ENCODE measurements around the gene RHOG. TPM values are rescaled to one million over a fixed set of nuclear protein-coding genes. Genes with fewer than 3 reads are reported as not detected.

RHOG gene
- total and polyA plus RNA-seq, 4 experiments from 2014 or later: 99.4 to 228 (median 114) TPM

DNA sequence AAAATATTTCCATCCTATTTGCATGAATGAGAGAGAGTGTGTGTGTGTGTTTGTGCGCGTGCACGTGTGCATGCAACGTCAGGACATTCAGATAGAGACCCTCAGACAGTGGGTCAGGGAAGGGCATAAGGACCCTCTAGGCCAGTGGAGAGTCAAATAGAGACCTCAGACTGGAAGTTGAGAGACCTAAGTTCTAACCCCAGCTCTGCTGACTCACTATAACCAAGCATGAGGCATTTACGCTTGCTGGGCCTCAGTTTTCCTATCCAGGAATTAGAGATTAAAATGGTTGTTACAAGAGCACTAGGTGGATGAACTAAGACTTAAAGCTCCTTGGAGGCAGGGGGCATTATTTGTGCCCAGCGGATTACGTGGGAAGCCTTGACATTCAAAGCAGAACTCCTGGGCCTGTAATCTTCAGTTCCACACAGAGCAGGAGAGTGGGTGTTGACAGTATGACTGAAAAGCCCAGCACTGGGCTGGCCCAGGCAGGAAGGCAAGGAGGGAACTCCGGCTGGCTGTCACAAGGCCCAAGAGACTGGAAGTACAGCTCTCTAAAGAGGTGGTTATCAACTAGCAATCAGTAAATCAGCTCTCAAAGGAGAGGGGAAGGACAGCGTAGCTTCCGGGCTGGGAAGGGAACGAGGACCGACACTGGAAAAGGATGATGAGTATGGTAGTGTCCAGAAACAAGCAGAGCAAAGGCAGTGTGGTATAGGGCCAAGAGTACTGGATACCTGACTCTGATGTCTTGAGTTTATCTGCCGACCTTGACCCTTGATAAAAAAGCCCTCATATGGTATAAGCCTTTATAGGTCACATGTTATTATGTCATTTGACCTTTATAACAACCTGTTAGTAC lies 9.2 kb downstream of the RHOG start:
- Mint-ChIP-seq H3K27ac (peak overlapping the region; percentile 83 to 99 (median 94)), H3K4me1 (peaks cover 58 to 84% (median 71%) of the 10 kb centered on the region in 4 donors), H3K27me3 (no peaks in the 10 kb centered on the region), H3K9me3 (peaks cover 0 to 1% (median 0%) of the 10 kb centered on the region in 8 donors), H3K4me3 (peak overlapping the region; percentile 56 to 84 (median 70)), H3K36me3 (peaks cover 45 to 79% of the 10 kb centered on the region in 2 donors)
- Histone ChIP-seq H3K4me3 (ENCODE audit: low read length in 2 of 2) (no peak overlapping the region), H3K9me3 (ENCODE audit: control insufficient read depth in 1 of 2, low read length in 2 of 2) (no peaks in the 10 kb centered on the region), H3K27ac (ENCODE audit: low read depth, low read length) (peak overlapping the region; percentile 51), H3K36me3 (ENCODE audit: insufficient read depth, low read length) (peaks cover 40% of the 10 kb centered on the region), H3K27me3 (ENCODE audit: insufficient read depth, low read length) (no peaks in the 10 kb centered on the region), H3K4me1 (ENCODE audit: insufficient read depth, low read length) (peaks cover 67% of the 10 kb centered on the region)
- intact Hi-C loops (cut with micrococcal nuclease): loop anchor here (1.0 kb wide), 1 partner anchor 10 kb away; no protein-coding TSS in a partner anchor
- ChIA-PET POLR2A (ENCODE audit: partially characterized antibody) (interaction anchor here (1.0 to 14.8 kb wide), 5 partner anchors 9 to 232 kb away, joined by 3 to 659 read pairs (median 66); partner anchors contain the start of genes PGAP2, RHOG and STIM1), CTCF (ENCODE audit: partially characterized antibody) (interaction anchor here (1.3 to 25.8 kb wide), 6 partner anchors 8 to 234 kb away, joined by 4 to 934 read pairs (median 31); partner anchors contain the start of genes PGAP2, RHOG and STIM1)
- no peak for DNase-seq

DNA sequence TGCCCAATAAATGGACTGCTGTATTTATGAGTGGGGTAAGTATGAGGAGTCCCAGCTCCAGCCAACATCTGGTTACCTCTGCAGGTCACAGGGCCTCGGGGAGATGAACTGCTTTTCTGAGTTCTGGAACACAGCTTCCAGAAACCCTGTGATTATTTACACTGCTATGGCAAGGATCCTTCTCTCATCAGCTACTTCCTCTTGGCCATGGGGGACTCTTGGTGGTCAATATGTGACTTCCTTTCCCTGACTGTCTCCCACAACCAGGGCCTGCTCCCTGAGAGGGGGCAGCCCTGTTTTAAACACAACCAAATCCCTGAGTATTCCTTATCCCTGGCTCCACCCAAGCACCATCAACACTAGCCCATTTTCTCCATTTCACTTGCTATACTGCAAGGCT lies 10.0 kb downstream of the RHOG start:
- no peak for DNase-seq
- H3K27ac Mint-ChIP-seq: peak overlapping the region; percentile 85 to 99 (median 94)
- Histone ChIP-seq H3K9me3 (ENCODE audit: control insufficient read depth in 1 of 2, low read length in 2 of 2) (no peaks in the 10 kb centered on the region), H3K4me1 (ENCODE audit: insufficient read depth, low read length) (peaks cover 60% of the 10 kb centered on the region), H3K27me3 (ENCODE audit: insufficient read depth, low read length) (no peaks in the 10 kb centered on the region), H3K36me3 (ENCODE audit: insufficient read depth, low read length) (peaks cover 49% of the 10 kb centered on the region), H3K4me3 (ENCODE audit: low read length in 2 of 2) (no peak overlapping the region), H3K27ac (ENCODE audit: low read depth, low read length) (peak overlapping the region; percentile 51)
- ChIA-PET CTCF (ENCODE audit: partially characterized antibody) (interaction anchor here (1.3 to 25.8 kb wide), 6 partner anchors 7 to 242 kb away, joined by 4 to 934 read pairs (median 31); partner anchors contain the start of genes PGAP2, RHOG and STIM1), POLR2A (ENCODE audit: partially characterized antibody) (interaction anchor here (1.3 to 14.8 kb wide), 5 partner anchors 8 to 233 kb away, joined by 3 to 659 read pairs (median 66); partner anchors contain the start of genes RHOG and STIM1)
- H3K27me3 Mint-ChIP-seq: no peaks in the 10 kb centered on the region
- H3K4me3 Mint-ChIP-seq: peak overlapping the region in 4 of 8 donors; percentile 1 to 84 (median 42)
- H3K36me3 Mint-ChIP-seq: peaks cover 50 to 88% of the 10 kb centered on the region in 2 donors
- intact Hi-C loops (cut with micrococcal nuclease): no loop called here
- peaks cover 0 to 1% (median 0%) of the 10 kb centered on the region in 8 donors for H3K9me3 Mint-ChIP-seq
- H3K4me1 Mint-ChIP-seq: peaks cover 60 to 83% (median 71%) of the 10 kb centered on the region in 4 donors

- Histone ChIP-seq H3K36me3 (ENCODE audit: insufficient read depth, low read length) (peaks cover 55% of the 10 kb centered on the region), H3K9me3 (ENCODE audit: control insufficient read depth in 1 of 2, low read length in 2 of 2) (no peaks in the 10 kb centered on the region), H3K27me3 (ENCODE audit: insufficient read depth, low read length) (no peaks in the 10 kb centered on the region), H3K4me3 (ENCODE audit: low read length in 2 of 2) (no peak overlapping the region), H3K4me1 (ENCODE audit: insufficient read depth, low read length) (peaks cover 60% of the 10 kb centered on the region), H3K27ac (ENCODE audit: low read depth, low read length) (peak overlapping the region; percentile 22)
- intact Hi-C loops (cut with micrococcal nuclease): no loop called here
- peak overlapping the region; percentile 29 to 99 (median 58) for H3K27ac Mint-ChIP-seq
- H3K4me3 Mint-ChIP-seq: no peak overlapping the region
- no peak for DNase-seq
- CTCF ChIA-PET (ENCODE audit: partially characterized antibody): interaction anchor here (1.3 to 17.8 kb wide), 4 partner anchors 9 to 243 kb away, joined by 4 to 514 read pairs (median 31); partner anchors contain the start of genes PGAP2, RHOG and STIM1
- H3K4me1 Mint-ChIP-seq: peaks cover 57 to 81% (median 68%) of the 10 kb centered on the region in 4 donors
- H3K36me3 Mint-ChIP-seq: peaks cover 44 to 82% of the 10 kb centered on the region in 2 donors
- H3K9me3 Mint-ChIP-seq: no peaks in the 10 kb centered on the region
- POLR2A ChIA-PET (ENCODE audit: partially characterized antibody): interaction anchor here (1.3 to 14.3 kb wide), 5 partner anchors 8 to 234 kb away, joined by 3 to 221 read pairs (median 3); partner anchors contain the start of gene RHOG
- no peaks in the 10 kb centered on the region for H3K27me3 Mint-ChIP-seq
These were observed 10.7 kb downstream of the RHOG start for GRCh38 chr11:3830088-3830487.

DNA sequence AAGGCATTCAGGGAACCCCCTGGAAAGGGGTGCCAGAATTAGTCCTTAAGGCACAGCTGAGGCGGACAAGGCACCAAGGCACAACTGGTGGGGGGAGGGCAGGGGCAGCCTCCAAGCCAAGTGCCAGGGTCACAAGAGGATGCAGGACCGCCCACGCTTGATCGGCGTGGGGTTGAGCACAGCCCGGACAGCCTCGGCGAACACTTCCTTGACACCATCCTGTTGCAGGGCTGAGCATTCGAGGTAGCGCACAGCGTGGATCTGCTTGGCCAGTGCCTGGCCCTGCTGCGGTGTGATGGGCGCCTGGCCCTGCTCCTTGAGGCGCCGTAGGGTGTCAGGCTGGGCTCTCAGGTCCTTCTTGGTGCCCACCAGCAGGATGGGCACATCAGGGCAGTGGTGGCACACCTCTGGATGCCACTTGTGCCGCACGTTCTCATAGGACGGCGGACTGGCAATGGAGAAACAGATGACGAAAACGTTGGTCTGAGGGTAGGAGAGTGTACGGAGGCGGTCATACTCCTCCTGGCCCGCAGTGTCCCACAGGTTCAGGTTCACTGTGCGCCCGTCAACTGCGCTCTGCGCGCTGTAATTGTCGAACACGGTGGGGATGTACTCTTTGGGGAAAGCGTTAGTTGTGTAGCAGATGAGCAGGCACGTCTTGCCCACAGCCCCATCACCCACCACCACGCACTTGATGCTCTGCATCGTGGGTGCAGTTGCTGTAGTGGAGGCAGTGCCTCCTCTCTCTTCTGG lies 13.1 kb downstream of the RHOG start:
- no peaks in the 10 kb centered on the region for H3K27me3 ChIP-seq (ENCODE audit: insufficient read depth, low read length)
- Mint-ChIP-seq H3K9me3 (no peaks in the 10 kb centered on the region), H3K27ac (peak overlapping the region in 4 of 7 donors; percentile 42 to 89 (median 61)), H3K27me3 (no peaks in the 10 kb centered on the region), H3K36me3 (peaks cover 36 to 68% of the 10 kb centered on the region in 2 donors), H3K4me1 (peaks cover 44 to 72% (median 55%) of the 10 kb centered on the region in 4 donors), H3K4me3 (no peak overlapping the region)
- peaks cover 55% of the 10 kb centered on the region for H3K36me3 ChIP-seq (ENCODE audit: insufficient read depth, low read length)
- no peaks in the 10 kb centered on the region for H3K9me3 ChIP-seq (ENCODE audit: control insufficient read depth in 1 of 2, low read length in 2 of 2)
- no peak for DNase-seq
- peaks cover 46% of the 10 kb centered on the region for H3K4me1 ChIP-seq (ENCODE audit: insufficient read depth, low read length)
- ChIA-PET CTCF (ENCODE audit: partially characterized antibody) (interaction anchor here (1.1 to 6.4 kb wide), 6 partner anchors 10 to 245 kb away, joined by 3 to 151 read pairs (median 19); partner anchors contain the start of gene RHOG), POLR2A (ENCODE audit: partially characterized antibody) (interaction anchor here (1.2 to 12.0 kb wide), 3 partner anchors 10 to 17 kb away, joined by 4 to 221 read pairs (median 66); partner anchors contain the start of gene RHOG)
- H3K4me3 ChIP-seq (ENCODE audit: low read length in 2 of 2): no peak overlapping the region
- H3K27ac ChIP-seq (ENCODE audit: low read depth, low read length): no peak overlapping the region
- intact Hi-C loops (cut with micrococcal nuclease): no loop called here

DNA sequence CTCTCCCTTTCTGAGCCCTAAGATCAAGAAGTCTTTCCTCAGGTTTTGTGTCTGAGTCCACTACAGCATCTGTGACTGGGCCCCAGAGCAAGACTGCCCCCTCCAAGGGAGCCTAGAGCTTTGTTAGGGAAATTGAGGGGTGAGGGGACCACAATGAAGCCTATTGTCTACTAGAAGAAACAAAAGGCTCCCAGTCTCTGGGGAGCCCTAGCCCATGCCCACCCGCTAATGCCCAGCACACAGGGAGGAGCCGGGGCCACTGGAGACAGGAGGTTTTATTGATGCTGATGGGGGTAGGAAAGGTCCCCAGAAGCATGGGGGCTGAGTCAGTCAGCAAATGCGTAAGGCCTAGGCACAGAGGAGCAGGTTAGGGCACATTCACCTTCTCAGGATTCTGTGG lies 14.0 kb downstream of the RHOG start:
- ChIA-PET POLR2A (ENCODE audit: partially characterized antibody) (interaction anchor here (2.8 to 12.0 kb wide), 2 partner anchors 11 to 28 kb away, joined by 15 to 221 read pairs; partner anchors contain the start of genes RHOG and STIM1), CTCF (ENCODE audit: partially characterized antibody) (interaction anchor here (1.4 to 5.9 kb wide), 4 partner anchors 9 to 246 kb away, joined by 3 to 151 read pairs (median 19); partner anchors contain the start of gene RHOG)
- no peaks in the 10 kb centered on the region for H3K9me3 ChIP-seq (ENCODE audit: control insufficient read depth in 1 of 2, low read length in 2 of 2)
- no peak for DNase-seq
- intact Hi-C loops (cut with micrococcal nuclease): no loop called here
- peak overlapping the region; percentile 22 for H3K27ac ChIP-seq (ENCODE audit: low read depth, low read length)
- Mint-ChIP-seq H3K4me3 (no peak overlapping the region), H3K4me1 (peaks cover 35 to 63% (median 47%) of the 10 kb centered on the region in 4 donors), H3K27ac (peak overlapping the region; percentile 59 to 94 (median 82)), H3K27me3 (no peaks in the 10 kb centered on the region), H3K36me3 (peaks cover 33 to 60% of the 10 kb centered on the region in 2 donors), H3K9me3 (no peaks in the 10 kb centered on the region)
- peaks cover 37% of the 10 kb centered on the region for H3K4me1 ChIP-seq (ENCODE audit: insufficient read depth, low read length)
- no peaks in the 10 kb centered on the region for H3K27me3 ChIP-seq (ENCODE audit: insufficient read depth, low read length)
- H3K36me3 ChIP-seq (ENCODE audit: insufficient read depth, low read length): peaks cover 53% of the 10 kb centered on the region
- no peak overlapping the region for H3K4me3 ChIP-seq (ENCODE audit: low read length in 2 of 2)

DNA sequence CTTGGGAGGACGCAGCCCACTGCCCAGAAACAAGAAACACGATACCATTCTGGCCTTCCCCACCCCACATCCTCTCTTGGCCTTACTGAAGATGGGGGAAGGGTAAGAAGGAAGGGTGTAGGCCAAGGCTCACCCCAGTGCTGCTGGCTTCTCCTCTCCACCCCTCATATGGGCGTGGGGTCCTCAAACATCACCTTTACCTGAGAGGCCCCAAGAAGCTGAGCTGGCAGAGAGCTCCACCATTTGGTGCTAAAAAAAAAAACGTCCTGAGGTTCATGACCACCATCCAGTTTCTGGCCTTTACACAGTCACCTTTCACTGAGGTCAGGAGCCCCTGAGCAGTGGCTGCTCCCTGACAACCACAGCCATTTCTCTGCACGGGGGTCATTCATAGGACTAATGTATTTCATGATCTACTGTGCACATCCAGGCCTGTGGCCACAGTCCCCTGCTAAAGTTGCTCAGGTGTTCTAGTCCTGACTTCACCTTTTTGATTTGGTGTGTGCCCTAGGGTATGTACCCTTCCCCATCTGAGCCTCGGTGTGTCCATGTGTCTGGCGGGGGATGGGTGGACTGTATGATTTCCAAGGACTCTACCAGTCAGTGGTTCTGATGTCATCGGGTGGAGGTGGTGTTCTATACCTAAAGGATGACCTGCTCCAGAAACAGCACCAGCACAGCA lies 15.1 kb downstream of the RHOG start:
- H3K4me1 ChIP-seq (ENCODE audit: insufficient read depth, low read length): peaks cover 26% of the 10 kb centered on the region
- H3K27me3 ChIP-seq (ENCODE audit: insufficient read depth, low read length): no peaks in the 10 kb centered on the region
- no peaks in the 10 kb centered on the region for H3K9me3 ChIP-seq (ENCODE audit: control insufficient read depth in 1 of 2, low read length in 2 of 2)
- no peaks in the 10 kb centered on the region for H3K27me3 Mint-ChIP-seq
- H3K4me3 Mint-ChIP-seq: no peak overlapping the region
- H3K9me3 Mint-ChIP-seq: no peaks in the 10 kb centered on the region
- peaks cover 43% of the 10 kb centered on the region for H3K36me3 ChIP-seq (ENCODE audit: insufficient read depth, low read length)
- H3K27ac ChIP-seq (ENCODE audit: low read depth, low read length): peak overlapping the region; percentile 22
- ChIA-PET CTCF (ENCODE audit: partially characterized antibody) (interaction anchor here (0.9 to 5.9 kb wide), 11 partner anchors 8 to 248 kb away, joined by 3 to 151 read pairs (median 9); partner anchors contain the start of genes PGAP2, RHOG and STIM1), POLR2A (ENCODE audit: partially characterized antibody) (interaction anchor here (1.1 to 12.0 kb wide), 8 partner anchors 12 to 248 kb away, joined by 3 to 221 read pairs (median 6); partner anchors contain the start of genes PGAP2, RHOG and STIM1)
- intact Hi-C loops (cut with micrococcal nuclease): no loop called here
- peak overlapping the region; percentile 72 to 94 (median 89) for H3K27ac Mint-ChIP-seq
- no peak for DNase-seq
- H3K4me1 Mint-ChIP-seq: peaks cover 25 to 52% (median 36%) of the 10 kb centered on the region in 4 donors
- H3K4me3 ChIP-seq (ENCODE audit: low read length in 2 of 2): no peak overlapping the region
- H3K36me3 Mint-ChIP-seq: peaks cover 23 to 49% of the 10 kb centered on the region in 2 donors
